Gastrocnemius medialis (tissue), 4 donors: ENCODE results near the gene CACNA1D. TPM values are rescaled to one million over a fixed set of nuclear protein-coding genes. Genes with fewer than 3 reads are reported as not detected.

ENCODE experiments used
- ATAC-seq, 2 donors: fragments of 150-250 bp; one replicate each; pipeline ENCODE4 v1.9.1; 2016
- DNase-seq, 2 donors: peaks; one replicate each; pipeline ENCODE4 v3.0.0-alpha.2; 2019
- H3K27ac ChIP-seq, 4 donors: fragments of 200-600 bp; sonication (generic); 1 replicate in 1 of 4; 2 replicates in 3 of 4; pipeline ENCODE4 v1.5.1; 2016 to 2018; ENCODE audit warnings: mild to moderate bottlenecking in 2 of 4, moderate library complexity in 1 of 4
- H3K27me3 ChIP-seq, 3 donors: fragments of 200-600 bp; sonication (generic) in 2 of 3; 1 replicate in 1 of 3; 2 replicates in 2 of 3; pipeline versions ENCODE4 v1.5.1 to v1.6.0; 2016 to 2019; ENCODE audit warnings: mild to moderate bottlenecking in 1 of 3, moderate library complexity in 1 of 3
- H3K36me3 ChIP-seq, 2 donors: fragments of 200-600 bp; sonication (generic) in 1 of 2; one replicate each; pipeline ENCODE4 v1.5.1; 2017 to 2018
- H3K4me1 ChIP-seq, 2 donors: fragments of 200-600 bp; sonication (generic) in 1 of 2; one replicate each; pipeline ENCODE4 v1.5.1; 2016 to 2017; ENCODE audit warnings: mild to moderate bottlenecking in 2 of 2
- H3K4me3 ChIP-seq, 4 donors: fragments of 200-600 bp; sonication (generic) in 3 of 4; 1 replicate in 1 of 4; 2 replicates in 3 of 4; pipeline ENCODE4 v1.5.1; 2016 to 2019; ENCODE audit warnings: mild to moderate bottlenecking in 2 of 4
- H3K9me3 ChIP-seq, 3 donors: fragments of 200-600 bp; sonication (generic) in 2 of 3; 1 replicate in 1 of 3; 2 replicates in 2 of 3; pipeline ENCODE4 v1.5.1; 2016 to 2019
- CTCF ChIP-seq, 5 experiments: fragments of 450-650 bp in 3 of 5; fragments of 200-600 bp in 2 of 5; sonication (generic) in 2 of 5; IDR thresholded peaks in 4 of 5; conservative IDR thresholded peaks in 1 of 5; 1 replicate in 4 of 5; 2 replicates in 1 of 5; pipeline ENCODE4 v1.5.1; 2016 to 2019; ENCODE audit warnings: antibody characterized with exemption in 5 of 5, mild to moderate bottlenecking in 3 of 5, moderate library complexity in 3 of 5
- POLR2A ChIP-seq, 2 donors: fragments of 450-650 bp; IDR thresholded peaks; one replicate each; pipeline ENCODE4 v1.6.1; 2017; ENCODE audit warnings: antibody characterized with exemption in 2 of 2, mild to moderate bottlenecking in 2 of 2, moderate library complexity in 2 of 2
- in situ Hi-C, 4 donors: fragments of 200-750 bp; cut with MboI; loops; one replicate each; pipeline versions ENCODE4 v1.15.0 to v1.8.0; 2017; ENCODE audit warnings: low sequenced_read_pairs in 4 of 4
- intact Hi-C: fragments of 100-400 bp; cut with DNase I; formaldehyde crosslinking; loops from one replicate; pipeline ENCODE4 v1.15.1; 2023; ENCODE audit warnings: low total_unique reads
- total RNA-seq, 4 donors: library from RNA; depleted of rRNA; stranded (reverse); fragments of >200 nt; gene quantifications; one replicate each; pipeline versions ENCODE4 v1.1.0 to v1.2.3, GENCODE V29; 2016

CACNA1D gene
- total RNA-seq, 4 donors from 2014 or later: 0.18 to 0.34 TPM; not detected in 2

GRCh38 chr3:53859178-53859577 lies 364.8 kb downstream of the CACNA1D start:
- no peak for ATAC-seq
- no peak for DNase-seq
- H3K27me3 ChIP-seq: no peaks in the 10 kb centered on the region
- H3K4me3 ChIP-seq: no peak overlapping the region
- in situ Hi-C loops (no loop called here), intact Hi-C loops (no loop called here)
- TF ChIP-seq POLR2A (IDR thresholded peaks at IDR 0.05) (no peak), CTCF (IDR thresholded peaks at IDR 0.05 in 4 of 5, conservative IDR thresholded peaks at IDR 0.05 in 1 of 5) (no peak)
- no peaks in the 10 kb centered on the region for H3K9me3 ChIP-seq
- H3K36me3 ChIP-seq: peaks cover 0 to 51% of the 10 kb centered on the region in 2 donors
- no peak overlapping the region for H3K27ac ChIP-seq
- no peaks in the 10 kb centered on the region for H3K4me1 ChIP-seq

- Histone ChIP-seq H3K36me3 (peaks cover 0 to 62% of the 10 kb centered on the region in 2 donors), H3K4me1 (no peaks in the 10 kb centered on the region), H3K27me3 (no peaks in the 10 kb centered on the region), H3K27ac (no peak overlapping the region), H3K9me3 (no peaks in the 10 kb centered on the region), H3K4me3 (no peak overlapping the region)
- DNase-seq: no peak
- TF ChIP-seq POLR2A (IDR thresholded peaks at IDR 0.05) (no peak), CTCF (IDR thresholded peaks at IDR 0.05 in 4 of 5, conservative IDR thresholded peaks at IDR 0.05 in 1 of 5) (no peak)
- intact Hi-C loops (no loop called here), in situ Hi-C loops (no loop called here)
- ATAC-seq: no peak
These were observed 365.8 kb downstream of the CACNA1D start for GRCh38 chr3:53860196-53860595.

GRCh38 chr3:53862241-53862640 lies 367.8 kb downstream of the CACNA1D start:
- intact Hi-C loops (no loop called here), in situ Hi-C loops (no loop called here)
- ATAC-seq: no peak
- no peaks in the 10 kb centered on the region for H3K9me3 ChIP-seq
- TF ChIP-seq CTCF (IDR thresholded peaks at IDR 0.05 in 4 of 5, conservative IDR thresholded peaks at IDR 0.05 in 1 of 5) (no peak), POLR2A (IDR thresholded peaks at IDR 0.05) (no peak)
- DNase-seq: no peak
- no peak overlapping the region for H3K4me3 ChIP-seq
- H3K27ac ChIP-seq: no peak overlapping the region
- peaks cover 0 to 80% of the 10 kb centered on the region in 2 donors for H3K36me3 ChIP-seq
- H3K27me3 ChIP-seq: no peaks in the 10 kb centered on the region
- H3K4me1 ChIP-seq: no peaks in the 10 kb centered on the region

GRCh38 chr3:53863145-53863544 lies 368.7 kb downstream of the CACNA1D start:
- Histone ChIP-seq H3K9me3 (no peaks in the 10 kb centered on the region), H3K4me3 (no peak overlapping the region), H3K27me3 (no peaks in the 10 kb centered on the region), H3K4me1 (no peaks in the 10 kb centered on the region), H3K27ac (no peak overlapping the region), H3K36me3 (peaks cover 0 to 89% of the 10 kb centered on the region in 2 donors)
- in situ Hi-C loops: no loop called here
- ATAC-seq: no peak
- TF ChIP-seq POLR2A (IDR thresholded peaks at IDR 0.05) (no peak), CTCF (IDR thresholded peaks at IDR 0.05 in 4 of 5, conservative IDR thresholded peaks at IDR 0.05 in 1 of 5) (no peak)
- DNase-seq: no peak
- intact Hi-C loops: no loop called here

Other genes starting within 250 kb of the CACNA1D start
- 10 to 100 TPM; 18.5 to 41.3 (median 23.8) TPM for gene TKT, start 238.6 kb upstream of the CACNA1D start, total RNA-seq
- 10 to 100 TPM; 10.9 to 18.4 (median 15.2) TPM for gene DCP1A, start 147.1 kb upstream of the CACNA1D start, total RNA-seq